Fibroblast of skin of scalp (primary cell): ENCODE measurements around the gene MIDN.

ENCODE experiments used
- DNase-seq: peaks from one replicate; pipeline ENCODE4 v3.0.0-alpha.2; 2013

Gene MIDN

GRCh38 chr19:1220976-1221903 is 27.1 kb upstream of the MIDN start:
- peak; percentile 30 for DNase-seq

- DNase-seq = no peak
These were observed 26.5 kb upstream of the MIDN start for GRCh38 chr19:1221904-1222255.

DNA sequence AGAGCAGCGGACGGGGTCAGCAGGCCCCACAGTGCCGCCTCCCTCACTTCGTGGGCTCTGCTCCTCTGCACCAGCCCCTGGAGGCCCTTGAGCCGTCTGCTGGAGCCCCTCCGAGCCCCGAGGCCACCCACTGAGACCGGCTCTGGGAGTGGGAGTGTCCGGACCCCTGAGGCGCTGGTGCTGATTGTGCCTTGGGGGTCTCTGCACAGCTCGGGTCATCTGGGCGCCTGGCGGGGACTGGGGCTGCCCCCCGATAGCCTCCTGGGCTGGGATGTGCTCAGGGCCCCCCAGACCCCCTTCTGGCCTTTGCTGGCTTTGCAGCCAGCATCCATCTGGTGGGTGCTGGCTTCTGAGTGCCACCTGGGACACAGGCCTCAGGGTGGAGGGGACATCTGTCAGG is 26.0 kb upstream of the MIDN start:
- no peak for DNase-seq

- peak; percentile 36 for DNase-seq
These were observed 25.1 kb upstream of the MIDN start for GRCh38 chr19:1223018-1223855.

DNA sequence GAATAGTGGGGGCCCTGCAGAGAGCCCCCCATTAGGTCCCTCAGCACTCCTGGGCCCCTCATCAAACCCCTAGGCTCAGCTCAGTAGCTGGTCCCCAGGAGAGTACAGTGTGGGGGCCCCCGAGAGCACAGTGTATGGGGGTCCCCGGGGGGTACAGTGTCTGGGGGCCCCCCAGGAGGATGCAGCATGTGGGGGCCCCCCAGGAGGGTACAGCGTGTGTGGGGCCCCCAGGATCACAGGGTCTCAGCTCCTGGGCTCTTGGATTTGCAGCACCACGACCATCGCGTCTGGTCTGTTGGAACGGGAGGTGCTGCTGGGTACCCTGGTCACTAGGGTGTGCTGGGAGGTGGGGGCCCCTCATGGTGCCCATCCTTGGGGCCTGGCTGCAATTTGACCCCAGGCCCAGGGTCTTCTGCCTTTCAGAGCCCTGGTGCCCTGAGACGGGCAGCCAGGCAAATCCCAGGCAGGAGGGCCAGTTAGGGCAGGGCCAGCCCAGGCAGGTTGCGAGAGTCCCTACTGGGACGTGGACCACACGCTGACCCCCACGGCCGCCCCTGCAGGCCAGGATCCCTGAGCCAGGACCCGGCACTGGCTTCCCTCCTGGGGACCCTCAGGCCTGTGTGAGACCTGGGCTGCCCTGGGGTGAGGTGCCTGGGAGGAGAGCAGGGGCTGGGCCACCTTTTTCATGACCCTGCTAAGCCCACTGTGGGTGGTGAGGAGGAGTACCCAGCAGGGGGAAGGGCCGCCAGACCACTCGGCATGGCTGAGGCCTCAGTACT is 24.1 kb upstream of the MIDN start:
- no peak for DNase-seq

DNA sequence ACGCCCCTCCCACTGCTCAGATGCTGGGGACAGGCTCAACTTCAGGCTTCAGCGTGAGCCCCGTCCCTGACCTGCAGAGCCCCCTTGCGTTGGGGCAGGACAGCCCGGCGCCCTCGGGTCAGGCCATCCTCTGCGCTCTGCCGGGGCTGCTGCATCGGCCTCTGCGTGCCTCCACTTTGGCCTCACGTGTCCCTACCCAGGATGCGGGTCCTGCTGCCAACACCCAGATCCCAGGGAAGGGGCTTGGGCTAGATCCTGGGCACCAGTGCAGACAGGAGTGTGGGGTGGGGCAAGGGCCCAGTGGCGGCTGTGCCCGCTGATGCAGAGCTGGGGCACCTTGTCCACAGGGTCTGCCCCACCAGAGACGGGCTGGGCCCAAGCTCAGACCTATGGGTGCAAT is 23.5 kb upstream of the MIDN start:
- no peak for DNase-seq

DNA sequence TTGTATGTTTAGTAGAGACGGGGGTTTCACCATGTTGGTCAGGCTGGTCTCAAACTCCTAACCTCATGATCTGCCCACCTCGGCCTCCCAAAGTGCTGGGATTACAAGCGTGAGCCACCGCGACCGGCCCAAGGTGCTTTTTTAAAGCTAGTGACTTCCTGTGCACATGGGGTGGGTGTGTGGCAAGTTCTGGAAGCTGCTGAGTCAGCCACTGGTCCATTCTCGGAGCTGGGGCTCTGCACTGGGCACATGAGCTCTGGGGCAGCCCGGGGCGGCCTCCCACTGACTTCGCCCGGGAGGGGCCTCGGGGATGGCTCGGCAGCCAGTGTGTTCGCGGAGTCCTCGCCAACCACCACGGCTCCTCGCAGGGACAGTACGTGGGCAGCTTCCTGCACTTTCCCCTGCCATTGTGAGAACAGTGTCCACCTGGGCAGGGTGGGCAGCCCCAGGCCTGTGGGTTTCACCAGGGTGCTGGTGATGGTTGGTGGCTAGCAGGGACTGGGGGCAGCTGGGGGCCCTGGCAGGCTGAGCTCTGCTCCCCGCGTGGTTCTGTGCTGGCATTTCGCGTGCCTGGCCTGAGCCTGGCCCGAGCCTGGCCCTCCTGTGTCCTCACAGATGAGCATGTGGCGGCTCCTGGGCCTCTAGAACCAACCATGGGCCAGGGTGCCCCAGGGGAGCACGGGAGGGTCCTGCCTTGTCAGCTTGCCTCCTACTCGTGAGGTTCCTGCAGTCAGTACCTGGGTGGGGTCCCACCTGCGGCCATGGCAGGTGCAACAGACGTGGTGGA is 22.8 kb upstream of the MIDN start:
- no peak for DNase-seq

- no peak for DNase-seq
These were observed 22.2 kb upstream of the MIDN start for GRCh38 chr19:1226227-1226518.

DNA sequence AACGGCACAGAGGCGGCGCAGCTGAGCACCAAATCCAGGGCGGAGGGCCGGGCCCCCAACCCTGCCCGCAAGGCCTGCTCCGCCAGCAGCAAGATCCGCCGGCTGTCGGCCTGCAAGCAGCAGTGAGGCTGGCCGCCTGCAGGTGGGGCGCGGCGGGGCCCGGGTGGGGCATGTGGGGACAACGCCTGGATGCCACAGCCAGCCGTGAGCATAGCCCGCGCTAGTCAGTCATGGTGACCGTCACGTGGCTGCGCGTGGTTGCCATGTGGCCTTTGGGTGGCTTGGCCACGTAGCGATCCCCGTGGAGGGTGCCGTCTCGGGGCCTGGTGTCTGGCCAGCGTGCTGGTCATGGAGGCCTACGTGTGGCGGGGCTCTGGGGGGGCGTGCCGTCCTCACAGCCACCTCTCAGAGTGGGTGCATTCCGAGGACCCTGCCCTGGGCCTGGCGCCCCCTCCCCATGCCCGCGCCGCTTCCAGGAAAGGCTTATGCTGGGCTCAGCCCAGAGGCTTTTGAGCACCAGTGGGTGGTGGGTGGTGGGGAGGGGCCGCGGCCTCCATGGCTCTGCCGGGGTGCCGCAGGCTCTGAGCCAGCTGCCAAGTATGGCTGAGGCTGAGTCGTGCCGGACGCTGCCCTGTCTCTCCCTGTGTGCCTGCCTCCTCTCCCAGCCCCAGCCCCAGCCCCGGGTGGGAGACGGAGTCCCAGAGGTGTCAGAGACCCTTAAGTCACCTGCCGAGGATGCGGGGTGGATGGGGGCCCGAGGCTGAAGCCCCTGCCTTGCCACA is 21.7 kb upstream of the MIDN start:
- DNase-seq = no peak

DNA sequence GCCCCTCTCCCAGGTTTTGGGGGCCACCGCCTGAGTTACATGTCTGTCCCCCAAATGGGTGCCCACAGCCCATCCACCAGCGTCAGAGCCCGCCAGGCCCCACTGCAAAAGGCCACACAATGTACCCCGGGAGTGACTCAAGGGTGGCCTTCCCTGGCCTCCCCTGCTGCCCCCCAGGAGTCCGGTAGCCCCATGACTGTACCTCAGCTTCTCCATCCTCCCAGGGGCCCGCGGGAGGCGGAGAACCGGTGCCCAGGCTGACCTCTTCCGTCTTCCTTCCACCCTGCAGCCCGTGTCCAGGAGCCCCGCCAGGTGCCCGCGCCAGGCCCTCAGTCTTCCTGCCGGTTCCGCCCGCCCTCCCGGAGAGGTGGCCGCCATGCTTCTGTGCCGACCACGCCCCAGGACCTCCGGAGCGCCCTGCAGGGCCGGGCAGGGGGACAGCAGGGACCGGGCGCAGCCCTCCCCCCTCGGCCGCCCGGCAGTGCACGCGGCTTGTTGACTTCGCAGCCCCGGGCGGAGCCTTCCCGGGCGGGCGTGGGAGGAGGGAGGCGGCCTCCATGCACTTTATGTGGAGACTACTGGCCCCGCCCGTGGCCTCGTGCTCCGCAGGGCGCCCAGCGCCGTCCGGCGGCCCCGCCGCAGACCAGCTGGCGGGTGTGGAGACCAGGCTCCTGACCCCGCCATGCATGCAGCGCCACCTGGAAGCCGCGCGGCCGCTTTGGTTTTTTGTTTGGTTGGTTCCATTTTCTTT is 20.9 kb upstream of the MIDN start:
- no peak for DNase-seq

DNA sequence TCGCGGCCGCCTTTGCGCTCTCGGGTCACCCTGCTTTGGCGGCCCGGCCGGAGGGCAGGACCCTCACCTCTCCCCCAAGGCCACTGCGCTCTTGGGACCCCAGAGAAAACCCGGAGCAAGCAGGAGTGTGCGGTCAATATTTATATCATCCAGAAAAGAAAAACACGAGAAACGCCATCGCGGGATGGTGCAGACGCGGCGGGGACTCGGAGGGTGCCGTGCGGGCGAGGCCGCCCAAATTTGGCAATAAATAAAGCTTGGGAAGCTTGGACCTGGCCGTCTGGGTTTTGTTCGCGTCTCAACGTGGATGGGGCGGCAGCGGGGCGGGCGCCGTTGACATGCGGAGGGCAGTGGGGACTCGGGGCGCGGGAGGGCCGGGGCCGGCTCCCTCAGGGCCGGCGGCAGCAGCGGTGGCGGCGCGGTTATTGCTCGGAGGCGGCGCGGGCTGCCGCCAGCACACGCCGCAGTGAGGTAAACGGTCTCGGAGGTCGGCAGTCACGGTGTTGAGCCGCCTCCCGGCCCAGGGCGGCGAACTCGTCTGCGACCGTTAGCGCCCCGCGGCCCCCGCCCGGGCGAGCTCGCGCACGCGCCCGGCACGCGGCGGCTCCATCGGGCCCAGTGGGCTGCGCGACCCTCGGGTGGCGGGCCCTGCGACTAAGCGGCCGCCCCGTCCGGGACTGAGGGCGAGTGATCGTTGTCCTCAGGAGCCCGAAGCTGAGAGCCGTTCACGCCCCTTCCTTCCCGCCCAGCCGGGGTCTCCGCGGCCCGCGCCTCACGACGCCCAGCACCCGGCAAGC is 20.0 kb upstream of the MIDN start:
- DNase-seq = no peak

DNA sequence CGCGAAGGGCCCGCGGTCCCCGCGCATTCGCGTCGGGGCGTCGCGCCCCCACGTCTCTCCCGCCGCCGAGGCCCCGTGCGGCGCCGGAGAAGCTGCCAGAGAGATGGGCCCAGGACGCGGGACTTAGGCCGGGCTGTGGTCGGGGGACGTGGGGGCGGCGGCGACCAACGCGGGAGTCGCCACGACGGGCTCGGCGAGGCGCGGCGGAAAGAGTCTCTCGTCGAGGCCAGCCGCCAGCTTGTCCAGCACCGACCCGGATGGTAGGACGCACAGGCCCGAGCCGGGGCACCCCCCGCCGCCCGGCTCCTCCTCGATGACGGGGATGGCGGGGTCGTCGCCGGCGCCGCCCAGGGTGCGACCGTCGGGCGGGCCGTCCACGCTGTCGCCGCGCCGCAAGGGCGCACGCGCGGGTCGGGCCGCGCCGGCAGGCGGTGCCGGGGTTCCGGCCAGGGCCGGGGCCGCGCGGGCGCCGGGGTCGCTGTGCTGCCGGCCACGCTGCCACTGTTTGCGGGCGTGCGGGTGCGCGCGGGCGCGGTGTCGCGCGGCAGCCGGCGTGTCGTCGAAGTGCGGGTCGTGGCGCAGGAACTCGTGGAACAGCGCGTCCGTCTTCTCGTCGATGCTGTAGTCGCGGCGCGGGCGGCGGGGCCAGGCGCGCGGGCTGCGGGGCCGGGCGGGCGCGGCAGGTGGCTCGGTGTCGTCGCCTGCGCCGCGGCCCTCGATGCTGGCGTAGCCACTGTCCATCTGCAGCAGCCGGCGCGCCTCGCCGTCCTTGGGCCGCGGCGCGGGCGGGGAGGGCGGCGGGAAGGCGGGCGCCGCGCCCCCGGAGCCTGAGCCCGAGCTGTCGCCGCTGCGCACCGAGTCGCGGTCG is 19.1 kb upstream of the MIDN start:
- no peak for DNase-seq

DNA sequence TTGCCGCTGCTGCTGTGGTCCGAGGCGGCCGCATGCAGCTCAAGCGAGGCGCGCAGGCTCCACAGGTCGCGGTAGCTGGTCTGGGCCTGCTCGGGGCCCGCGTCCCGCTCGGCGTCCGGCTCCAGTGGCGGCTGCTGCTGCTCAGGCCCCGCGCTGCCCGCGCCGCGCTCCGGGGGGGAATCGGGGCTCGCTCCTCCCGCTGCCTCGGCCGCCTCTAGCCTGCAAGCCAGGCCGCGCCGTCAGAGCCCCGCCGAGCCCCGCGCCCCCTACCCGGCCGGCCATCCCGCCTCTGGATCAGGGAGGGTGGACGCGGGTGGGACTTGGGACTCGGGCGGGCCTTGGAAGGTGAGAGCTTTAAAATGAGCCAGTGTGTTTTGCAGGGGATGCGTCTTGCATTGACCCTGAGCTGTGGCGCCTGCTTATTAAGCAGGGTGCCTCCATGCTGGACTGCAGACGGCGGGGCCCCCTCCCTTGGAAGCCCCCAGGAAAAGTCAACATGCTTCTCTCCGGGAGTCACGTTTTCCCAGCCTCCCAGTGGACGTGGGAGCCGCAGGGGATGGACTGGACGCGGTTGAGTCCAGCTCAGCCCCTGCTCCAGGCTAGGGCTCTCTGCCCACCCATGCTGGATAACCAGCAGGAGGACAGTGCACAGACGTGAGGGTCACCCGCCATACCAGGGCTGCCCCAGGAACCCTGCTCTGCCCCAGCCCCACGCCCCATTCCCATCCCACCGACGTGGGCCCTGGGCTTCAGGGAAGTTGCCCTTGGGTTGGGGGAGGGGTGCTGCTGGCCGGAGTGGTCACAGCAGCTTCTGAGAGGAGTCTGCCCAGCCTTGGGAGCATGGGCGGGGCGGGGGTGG is 18.2 kb upstream of the MIDN start:
- no peak for DNase-seq

DNA sequence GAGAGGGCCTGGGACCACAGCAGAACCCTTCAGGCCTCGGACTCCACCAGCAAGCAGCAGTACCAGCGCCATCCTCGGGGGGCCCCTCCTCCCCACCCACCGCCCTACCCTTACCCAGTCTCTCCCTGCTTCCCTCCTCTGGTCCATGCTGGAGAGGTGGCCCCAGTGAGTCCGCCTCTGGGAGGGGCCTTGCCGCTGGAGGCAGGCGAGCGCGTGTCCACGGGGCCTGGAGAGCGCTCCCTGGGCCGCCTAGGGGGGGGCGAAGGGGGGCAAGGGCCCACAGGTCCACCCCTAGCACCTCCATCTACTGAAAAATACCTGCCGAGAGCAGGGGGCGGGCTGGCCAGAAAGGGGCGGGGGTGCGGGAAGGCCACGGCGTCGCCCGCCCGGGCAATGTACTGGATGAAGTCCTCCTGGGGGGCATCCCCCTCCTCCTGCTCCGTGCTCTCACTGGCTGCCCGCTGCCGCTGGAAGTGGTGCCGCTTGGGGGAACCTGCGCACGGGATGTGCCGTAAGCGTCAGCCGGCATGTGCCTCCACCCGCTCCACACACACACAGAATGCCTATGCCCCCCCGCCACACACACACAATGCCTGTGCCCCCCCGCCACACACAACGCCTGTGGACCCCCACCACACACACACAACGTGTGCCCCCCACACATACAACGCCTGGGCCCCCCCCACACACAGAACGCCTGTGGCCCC is 17.4 kb upstream of the MIDN start:
- DNase-seq = no peak

- no peak for DNase-seq
These were observed 16.4 kb upstream of the MIDN start for GRCh38 chr19:1231729-1232637.

GRCh38 chr19:1232652-1233072 is 15.7 kb upstream of the MIDN start:
- DNase-seq = peak; percentile 36
